Right kidney (tissue), 1 donor: Measurements from ENCODE around the gene DLG3.
A peak's percentile ranks its signal among the peaks of the same experiment; 100 is the strongest.

ENCODE experiments used
- DNase-seq: peaks from one replicate; pipeline ENCODE4 v3.0.0-alpha.2; 2016

DLG3 gene

GRCh38 chrX:70436343-70436742 lies 8.3 kb upstream of the DLG3 start:
- DNase-seq: no peak

- no peak for DNase-seq
These were observed 7.6 kb upstream of the DLG3 start for GRCh38 chrX:70437011-70437410.

GRCh38 chrX:70437921-70438665 lies 6.5 kb upstream of the DLG3 start:
- no peak for DNase-seq

GRCh38 chrX:70439016-70439415 lies 5.6 kb upstream of the DLG3 start:
- DNase-seq: no peak

GRCh38 chrX:70442224-70442623 lies 2.4 kb upstream of the DLG3 start:
- no peak for DNase-seq

- DNase-seq: no peak
These were observed 466 bp downstream of the DLG3 start for GRCh38 chrX:70444946-70445656.

GRCh38 chrX:70445951-70446350 lies 1.3 kb downstream of the DLG3 start:
- no peak for DNase-seq

GRCh38 chrX:70446380-70447350 lies 2.0 kb downstream of the DLG3 start:
- no peak for DNase-seq

- no peak for DNase-seq
These were observed 4.9 kb downstream of the DLG3 start for GRCh38 chrX:70449457-70449966.

GRCh38 chrX:70452143-70452733 lies 7.6 kb downstream of the DLG3 start:
- peak; percentile 76 for DNase-seq

- no peak for DNase-seq
These were observed 8.5 kb downstream of the DLG3 start for GRCh38 chrX:70453024-70453618.

GRCh38 chrX:70454441-70455365 lies 10.1 kb downstream of the DLG3 start:
- peak; percentile 84 for DNase-seq

- peak; percentile 65 for DNase-seq
These were observed 10.9 kb downstream of the DLG3 start for GRCh38 chrX:70455366-70456202.

GRCh38 chrX:70456256-70456655 lies 11.6 kb downstream of the DLG3 start:
- DNase-seq: no peak

- no peak for DNase-seq
These were observed 16.4 kb downstream of the DLG3 start for GRCh38 chrX:70461026-70461425.

- no peak for DNase-seq
These were observed 19.4 kb downstream of the DLG3 start for GRCh38 chrX:70464051-70464450.

- no peak for DNase-seq
These were observed 22.3 kb downstream of the DLG3 start for GRCh38 chrX:70466968-70467367.

- no peak for DNase-seq
These were observed 24.1 kb downstream of the DLG3 start for GRCh38 chrX:70468709-70469108.

GRCh38 chrX:70470850-70471289 lies 26.2 kb downstream of the DLG3 start:
- no peak for DNase-seq
